Brain microvascular endothelial cell (primary cell): Measurements from ENCODE around the gene PSMA1.

ENCODE experiments used
- DNase-seq: peaks from one replicate; pipeline ENCODE4 v3.0.0-alpha.2; 2020
- H3K27ac ChIP-seq: fragments of 250-450 bp; sonication (Bioruptor Pico); 2 replicates; pipeline ENCODE4 v1.5.1; 2020; ENCODE audit warnings: mild to moderate bottlenecking, moderate library complexity
- H3K27me3 ChIP-seq: fragments of 250-450 bp; sonication (Bioruptor Pico); replicated peaks from 2 replicates; pipeline ENCODE4 v1.5.1; 2020; ENCODE audit warnings: mild to moderate bottlenecking
- H3K36me3 ChIP-seq: fragments of 250-450 bp; sonication (Bioruptor Pico); replicated peaks from 2 replicates; pipeline ENCODE4 v1.5.1; 2020; ENCODE audit warnings: mild to moderate bottlenecking
- H3K4me3 ChIP-seq: 2 replicates; pipeline ENCODE4 v1.5.1; 2011; ENCODE audit warnings: low read depth, mild to moderate bottlenecking, control low read depth, low read length, moderate library complexity
- CTCF ChIP-seq: IDR thresholded peaks from 2 replicates; pipeline ENCODE4 v1.5.1; 2011; ENCODE audit warnings: low read depth, mild to moderate bottlenecking, moderate library complexity, low read length, control low read depth, inconsistent platforms; ENCODE audit errors: missing control alignments
- in situ Hi-C: cut with HindIII; loops from 2 replicates; pipeline ENCODE4 v1.10.0; 2017; ENCODE audit warnings: low sequenced_read_pairs, low pct_ligation_motif_present

The PSMA1 gene

GRCh38 chr11:14503023-14503422 lies 17.2 kb downstream of the PSMA1 start:
- Histone ChIP-seq H3K36me3 (peaks cover 47% of the 10 kb centered on the region), H3K27me3 (no peaks in the 10 kb centered on the region), H3K4me3 (no peak overlapping the region), H3K27ac (no peak overlapping the region)
- in situ Hi-C loops: no loop called here
- DNase-seq: no peak
- no peak for TF ChIP-seq CTCF

- in situ Hi-C loops: no loop called here
- DNase-seq: no peak
Observed at GRCh38 chr11:14502039-14502438, 18.1 kb downstream of the PSMA1 start.

GRCh38 chr11:14500181-14500651 lies 20.0 kb downstream of the PSMA1 start:
- Histone ChIP-seq H3K36me3 (peaks cover 35% of the 10 kb centered on the region), H3K27me3 (no peaks in the 10 kb centered on the region)

More at GRCh38 chr11:14502039-14502438, 18.1 kb downstream of the PSMA1 start:
- Histone ChIP-seq H3K27me3 (no peaks in the 10 kb centered on the region), H3K27ac (no peak overlapping the region), H3K36me3 (peaks cover 45% of the 10 kb centered on the region), H3K4me3 (no peak overlapping the region)
- TF ChIP-seq CTCF: no peak

GRCh38 chr11:14499560-14500180 lies 20.5 kb downstream of the PSMA1 start, which contains the start of gene COPB1:
Gene COPB1 (minus strand): TSS chr11:14499811. CDS start chr11:14498928, 883 bp downstream.
- no peak for TF ChIP-seq CTCF
- Histone ChIP-seq H3K27me3 (no peaks in the 10 kb centered on the region), H3K4me3 (peak within 1 kb of the TSS; percentile 96), H3K36me3 (peaks cover 34% of the 10 kb centered on the region), H3K27ac (peak within 1 kb of the TSS; percentile 75)
- peak; percentile 94 for DNase-seq
- in situ Hi-C loops: no loop called here

More at GRCh38 chr11:14500181-14500651, 20.0 kb downstream of the PSMA1 start:
- Histone ChIP-seq H3K4me3 (peak overlapping the region; percentile 96), H3K27ac (peak overlapping the region; percentile 75)
- in situ Hi-C loops: no loop called here
- no peak for TF ChIP-seq CTCF
- peak; percentile 47 for DNase-seq

GRCh38 chr11:14499178-14499559 lies 21.0 kb downstream of the PSMA1 start:
- no peaks in the 10 kb centered on the region for H3K27me3 ChIP-seq
- H3K36me3 ChIP-seq: peaks cover 29% of the 10 kb centered on the region
- in situ Hi-C loops: no loop called here
- H3K4me3 ChIP-seq: peak overlapping the region; percentile 96
- peak overlapping the region; percentile 75 for H3K27ac ChIP-seq
- no peak for DNase-seq
- no peak for TF ChIP-seq CTCF

GRCh38 chr11:14480716-14481115 lies 39.5 kb downstream of the PSMA1 start:
- in situ Hi-C loops: no loop called here
- Histone ChIP-seq H3K27me3 (no peaks in the 10 kb centered on the region), H3K27ac (no peak overlapping the region), H3K36me3 (peaks cover 82% of the 10 kb centered on the region), H3K4me3 (no peak overlapping the region)
- no peak for DNase-seq
- no peak for TF ChIP-seq CTCF
